Suppressor macrophage treated with lipopolysaccharide for 4 hours (primary cell): ENCODE measurements around the gene CNTN3.

Source experiments
- DNase-seq: peaks from one replicate; pipeline ENCODE4 v3.0.0-alpha.2; 2020

CNTN3 gene

GRCh38 chr3:74607803-74608202, 6.7 kb downstream of the CNTN3 start:
- no peak for DNase-seq

GRCh38 chr3:74606996-74607395, 7.5 kb downstream of the CNTN3 start:
- no peak for DNase-seq

- DNase-seq, result no peak
Measured at GRCh38 chr3:74605437-74605836, 9.0 kb downstream of the CNTN3 start.

GRCh38 chr3:74603292-74603691, 11.2 kb downstream of the CNTN3 start:
- no peak for DNase-seq

- DNase-seq, result no peak
Measured at GRCh38 chr3:74602471-74602870, 12.0 kb downstream of the CNTN3 start.

- DNase-seq, result no peak
Measured at GRCh38 chr3:74601793-74602192, 12.7 kb downstream of the CNTN3 start.

GRCh38 chr3:74599564-74599963, 14.9 kb downstream of the CNTN3 start:
- DNase-seq, result no peak

- no peak for DNase-seq
Measured at GRCh38 chr3:74593152-74593551, 21.3 kb downstream of the CNTN3 start.

GRCh38 chr3:74592359-74592758, 22.1 kb downstream of the CNTN3 start:
- DNase-seq, result no peak

- no peak for DNase-seq
Measured at GRCh38 chr3:74591946-74592345, 22.5 kb downstream of the CNTN3 start.

- no peak for DNase-seq
Measured at GRCh38 chr3:74591342-74591741, 23.1 kb downstream of the CNTN3 start.

GRCh38 chr3:74590620-74591262, 23.7 kb downstream of the CNTN3 start:
- no peak for DNase-seq

- DNase-seq, result no peak
Measured at GRCh38 chr3:74584782-74585181, 29.7 kb downstream of the CNTN3 start.

- DNase-seq, result no peak
Measured at GRCh38 chr3:74582982-74583381, 31.5 kb downstream of the CNTN3 start.

GRCh38 chr3:74575857-74576256, 38.6 kb downstream of the CNTN3 start:
- no peak for DNase-seq

GRCh38 chr3:74571118-74571517, 43.3 kb downstream of the CNTN3 start:
- no peak for DNase-seq
